ENCODE results near the gene NFATC1. TPM values are rescaled to one million over a fixed set of nuclear protein-coding genes. Genes with fewer than 3 reads are reported as not detected.

Gene NFATC1
- polyA plus RNA-seq, 4 donors = 5.5 to 14.8 (median 7.1) TPM

GRCh38 chr18:79436556-79437275 lies 41.0 kb downstream of the NFATC1 start:
- no peak for DNase-seq (ENCODE audit: low read depth in 4 of 4, low spot score in 3 of 4)

GRCh38 chr18:79438089-79438897 lies 42.6 kb downstream of the NFATC1 start:
- no peak for DNase-seq (ENCODE audit: low read depth in 4 of 4, low spot score in 3 of 4)

- DNase-seq (ENCODE audit: low read depth in 4 of 4, low spot score in 3 of 4) = no peak
These were observed 43.3 kb downstream of the NFATC1 start for GRCh38 chr18:79438898-79439627.

- no peak for DNase-seq (ENCODE audit: low read depth in 4 of 4, low spot score in 3 of 4)
These were observed 43.9 kb downstream of the NFATC1 start for GRCh38 chr18:79439628-79440023.

GRCh38 chr18:79440316-79441110 lies 44.8 kb downstream of the NFATC1 start:
- no peak for DNase-seq (ENCODE audit: low read depth in 4 of 4, low spot score in 3 of 4)

- DNase-seq (ENCODE audit: low read depth in 4 of 4, low spot score in 3 of 4) = no peak
These were observed 45.7 kb downstream of the NFATC1 start for GRCh38 chr18:79441420-79441819.

- no peak for DNase-seq (ENCODE audit: low read depth in 4 of 4, low spot score in 3 of 4)
These were observed 46.9 kb downstream of the NFATC1 start for GRCh38 chr18:79442508-79443221.

- DNase-seq (ENCODE audit: low read depth in 4 of 4, low spot score in 3 of 4) = no peak
These were observed 49.5 kb downstream of the NFATC1 start for GRCh38 chr18:79445221-79445620.

GRCh38 chr18:79445696-79446561 lies 50.2 kb downstream of the NFATC1 start:
- DNase-seq (ENCODE audit: low read depth in 4 of 4, low spot score in 3 of 4) = no peak

- DNase-seq (ENCODE audit: low read depth in 4 of 4, low spot score in 3 of 4) = no peak
These were observed 51.2 kb downstream of the NFATC1 start for GRCh38 chr18:79446931-79447330.

GRCh38 chr18:79447703-79448367 lies 52.1 kb downstream of the NFATC1 start:
- DNase-seq (ENCODE audit: low read depth in 4 of 4, low spot score in 3 of 4) = no peak

- DNase-seq (ENCODE audit: low read depth in 4 of 4, low spot score in 3 of 4) = no peak
These were observed 52.9 kb downstream of the NFATC1 start for GRCh38 chr18:79448621-79449020.

- no peak for DNase-seq (ENCODE audit: low read depth in 4 of 4, low spot score in 3 of 4)
These were observed 54.0 kb downstream of the NFATC1 start for GRCh38 chr18:79449551-79450288.

- no peak for DNase-seq (ENCODE audit: low read depth in 4 of 4, low spot score in 3 of 4)
These were observed 54.8 kb downstream of the NFATC1 start for GRCh38 chr18:79450289-79451080.

GRCh38 chr18:79451237-79452125 lies 55.8 kb downstream of the NFATC1 start:
- no peak for DNase-seq (ENCODE audit: low read depth in 4 of 4, low spot score in 3 of 4)

Data from left renal pelvis (tissue), 4 donors.